Common myeloid progenitor, CD34-positive (primary cell): Measurements from ENCODE around the gene MCUR1.

Experiments
- CTCF ChIA-PET: fragments of 350-600 bp; sonication (Branson Sonifier 250); formaldehyde crosslinking; loops from one replicate; lab custom pipeline; 2021; ENCODE audit warnings: antibody characterized with exemption; lab: Charles Lee
- POLR2A ChIA-PET: fragments of 350-600 bp; sonication (Branson Sonifier 250); formaldehyde crosslinking; loops from one replicate; lab custom pipeline; 2021; ENCODE audit warnings: antibody characterized with exemption; lab: Charles Lee
- DNase-seq, 3 donors: peaks; one replicate each; pipeline versions ENCODE4 v3.0.0 to v3.0.0-alpha.2; 2013
- H3K27ac ChIP-seq, 2 experiments: 1 replicate in 1 of 2; 2 replicates in 1 of 2; pipeline ENCODE4 v1.7.0; 2013; ENCODE audit warnings: inconsistent platforms in 2 of 2, low read length in 2 of 2, mild to moderate bottlenecking in 2 of 2, low read depth in 1 of 2, moderate library complexity in 1 of 2; ENCODE audit not compliant: severe bottlenecking in 2 of 2, insufficient read depth in 1 of 2, poor library complexity in 1 of 2
- H3K27me3 ChIP-seq, 5 experiments: replicated peaks in 2 of 5; 1 replicate in 3 of 5; 2 replicates in 2 of 5; pipeline versions ENCODE4 v1.6.1 to v1.7.0; 2013; ENCODE audit warnings: low read length in 4 of 5, mild to moderate bottlenecking in 2 of 5, moderate library complexity in 2 of 5, inconsistent platforms in 1 of 5; ENCODE audit not compliant: insufficient read depth in 5 of 5, control insufficient read depth in 4 of 5
- H3K36me3 ChIP-seq, 4 experiments: 1 replicate in 2 of 4; 2 replicates in 2 of 4; pipeline versions ENCODE4 v1.6.1 to v1.7.0; 2013; ENCODE audit warnings: low read length in 3 of 4, control low read depth in 1 of 4, mild to moderate bottlenecking in 1 of 4; ENCODE audit not compliant: control insufficient read depth in 4 of 4, insufficient read depth in 4 of 4
- H3K4me1 ChIP-seq, 4 experiments: 1 replicate in 3 of 4; 2 replicates in 1 of 4; pipeline versions ENCODE4 v1.6.1 to v1.7.1; 2013; ENCODE audit warnings: low read length in 3 of 4, mild to moderate bottlenecking in 3 of 4, control low read depth in 1 of 4, inconsistent platforms in 1 of 4, moderate library complexity in 1 of 4; ENCODE audit not compliant: control insufficient read depth in 4 of 4, insufficient read depth in 4 of 4; ENCODE audit errors: control extremely low read depth in 1 of 4
- H3K4me3 ChIP-seq, 7 experiments: 1 replicate in 4 of 7; 2 replicates in 3 of 7; pipeline versions ENCODE4 v1.5.1 to v1.7.0; 2013; ENCODE audit warnings: mild to moderate bottlenecking in 7 of 7, low read length in 6 of 7, moderate library complexity in 6 of 7, inconsistent platforms in 2 of 7, low read depth in 2 of 7, control low read depth in 1 of 7; ENCODE audit not compliant: insufficient read depth in 4 of 7, control insufficient read depth in 1 of 7; ENCODE audit errors: extremely low read depth in 1 of 7
- H3K9me3 ChIP-seq, 5 experiments: 1 replicate in 4 of 5; 2 replicates in 1 of 5; pipeline versions ENCODE4 v1.6.1 to v1.7.1; 2013; ENCODE audit warnings: low read length in 4 of 5, mild to moderate bottlenecking in 2 of 5, inconsistent platforms in 1 of 5, low read depth in 1 of 5, moderate library complexity in 1 of 5; ENCODE audit not compliant: control insufficient read depth in 4 of 5, insufficient read depth in 2 of 5; ENCODE audit errors: control extremely low read depth in 1 of 5
- WGBS: methylation state at CpG from one replicate; pipeline ENCODE4 v1.1.5; 2013; ENCODE audit not compliant: insufficient coverage; 5-methylcytosine and 5-hydroxymethylcytosine counted together

MCUR1 gene

GRCh38 chr6:13763740-13764381 lies 50.5 kb downstream of the MCUR1 start:
- no peaks in the 10 kb centered on the region for H3K36me3 ChIP-seq
- 90% methylated on average over 4 of the region's 5 CpGs for WGBS
- CTCF ChIA-PET, result interaction anchor here (1.4 to 1.7 kb wide), 2 partner anchors 9 to 12 kb away, joined by 3 to 4 read pairs; no protein-coding TSS in a partner anchor
- no peaks in the 10 kb centered on the region for H3K27me3 ChIP-seq
- POLR2A ChIA-PET, result no interaction called here
- H3K4me3 ChIP-seq, result no peak overlapping the region
- peak in 2 of 3 donors; percentile 43 to 45 for DNase-seq
- peaks cover 0 to 2% (median 0%) of the 10 kb centered on the region in 5 experiments for H3K9me3 ChIP-seq
- H3K4me1 ChIP-seq, result peaks cover 15 to 47% (median 39%) of the 10 kb centered on the region in 4 experiments
- no peak overlapping the region for H3K27ac ChIP-seq

- Histone ChIP-seq H3K9me3 (peaks cover 0 to 2% (median 0%) of the 10 kb centered on the region in 5 experiments), H3K27me3 (no peaks in the 10 kb centered on the region), H3K27ac (peak overlapping the region in 1 of 2 experiments; percentile 41), H3K4me3 (peak overlapping the region in 5 of 7 experiments; percentile 3 to 43 (median 33)), H3K36me3 (no peaks in the 10 kb centered on the region), H3K4me1 (peaks cover 15 to 46% (median 38%) of the 10 kb centered on the region in 4 experiments)
- WGBS, result 58% methylated on average over 3 of the region's 6 CpGs
- DNase-seq, result peak; percentile 54 to 88 (median 87)
- ChIA-PET CTCF (interaction anchor here (0.7 to 1.7 kb wide), 7 partner anchors 10 to 126 kb away, joined by 3 to 4 read pairs (median 3); no protein-coding TSS in a partner anchor), POLR2A (interaction anchor here (0.6 kb wide), 1 partner anchor 27 kb away, joined by 3 read pairs; no protein-coding TSS in a partner anchor)
Observed at GRCh38 chr6:13762611-13763441, 51.5 kb downstream of the MCUR1 start.

- ChIA-PET CTCF (interaction anchor here (1.2 kb wide), 1 partner anchor 38 kb away, joined by 3 read pairs; no protein-coding TSS in a partner anchor), POLR2A (no interaction called here)
- 100% methylated on average over 5 of the region's 6 CpGs for WGBS
Observed at GRCh38 chr6:13761361-13762036, 52.9 kb downstream of the MCUR1 start.

GRCh38 chr6:13760307-13761304 lies 53.8 kb downstream of the MCUR1 start:
- no peak overlapping the region for H3K27ac ChIP-seq

More at GRCh38 chr6:13761361-13762036, 52.9 kb downstream of the MCUR1 start:
- H3K36me3 ChIP-seq, result no peaks in the 10 kb centered on the region
- no peak overlapping the region for H3K27ac ChIP-seq
- DNase-seq, result no peak
- no peak overlapping the region for H3K4me3 ChIP-seq
- H3K9me3 ChIP-seq, result peaks cover 0 to 2% (median 0%) of the 10 kb centered on the region in 5 experiments
- H3K4me1 ChIP-seq, result peaks cover 15 to 33% (median 26%) of the 10 kb centered on the region in 4 experiments
- H3K27me3 ChIP-seq, result no peaks in the 10 kb centered on the region

GRCh38 chr6:13759025-13759424 lies 55.3 kb downstream of the MCUR1 start:
- no peak overlapping the region for H3K4me3 ChIP-seq
- H3K27me3 ChIP-seq, result no peaks in the 10 kb centered on the region
- H3K9me3 ChIP-seq, result no peaks in the 10 kb centered on the region
- DNase-seq, result no peak
- no peak overlapping the region for H3K27ac ChIP-seq
- WGBS, result 100% methylated on average over 1 of the region's 6 CpGs
- H3K4me1 ChIP-seq, result peaks cover 11 to 25% (median 18%) of the 10 kb centered on the region in 4 experiments
- POLR2A ChIA-PET, result no interaction called here
- no peaks in the 10 kb centered on the region for H3K36me3 ChIP-seq
- CTCF ChIA-PET, result interaction anchor here (1.0 kb wide), 2 partner anchors 13 to 110 kb away, joined by 3 read pairs; no protein-coding TSS in a partner anchor

More at GRCh38 chr6:13760307-13761304, 53.8 kb downstream of the MCUR1 start:
- Histone ChIP-seq H3K27me3 (no peaks in the 10 kb centered on the region), H3K4me1 (peaks cover 11 to 28% (median 19%) of the 10 kb centered on the region in 4 experiments), H3K36me3 (no peaks in the 10 kb centered on the region), H3K9me3 (peaks cover 0 to 2% (median 0%) of the 10 kb centered on the region in 5 experiments), H3K4me3 (no peak overlapping the region)
- WGBS, result 98% methylated on average over 7 of the region's 11 CpGs
- CTCF ChIA-PET, result no interaction called here
- DNase-seq, result no peak
- POLR2A ChIA-PET, result no interaction called here

GRCh38 chr6:13754644-13755043 lies 59.7 kb downstream of the MCUR1 start:
- Histone ChIP-seq H3K36me3 (no peaks in the 10 kb centered on the region), H3K9me3 (no peaks in the 10 kb centered on the region), H3K4me1 (no peaks in the 10 kb centered on the region), H3K27ac (no peak overlapping the region), H3K27me3 (no peaks in the 10 kb centered on the region), H3K4me3 (no peak overlapping the region)
- no peak for DNase-seq
- WGBS, result 100% methylated on average over 2 of the region's 2 CpGs
- CTCF ChIA-PET, result interaction anchor here (0.6 to 1.0 kb wide), 2 partner anchors 32 to 117 kb away, joined by 3 read pairs; no protein-coding TSS in a partner anchor
- POLR2A ChIA-PET, result no interaction called here
